Endothelial cell (in vitro differentiated cells): ENCODE data around the gene GRB7. TPM values are rescaled to one million over a fixed set of nuclear protein-coding genes. Genes with fewer than 3 reads are reported as not detected.

Source experiments
- DNase-seq: peaks from one replicate; pipeline ENCODE4 v3.0.0; 2021; ENCODE audit warnings: low spot score
- H3K27ac Mint-ChIP-seq: one replicate; pipeline ENCODE4 v1.8.0; 2021; ENCODE audit warnings: mixed read lengths, inconsistent platforms; ENCODE audit not compliant: unreplicated experiment
- H3K27me3 Mint-ChIP-seq: one replicate; pipeline ENCODE4 v1.8.0; 2021; ENCODE audit warnings: mild to moderate bottlenecking, moderate library complexity, mixed read lengths, inconsistent platforms; ENCODE audit not compliant: unreplicated experiment
- H3K36me3 Mint-ChIP-seq: one replicate; pipeline ENCODE4 v1.8.0; 2021; ENCODE audit warnings: mild to moderate bottlenecking, low read depth, mixed read lengths, inconsistent platforms; ENCODE audit not compliant: unreplicated experiment
- H3K4me1 Mint-ChIP-seq: one replicate; pipeline ENCODE4 v1.8.0; 2021; ENCODE audit warnings: mild to moderate bottlenecking, mixed read lengths, inconsistent platforms; ENCODE audit not compliant: unreplicated experiment
- H3K4me3 Mint-ChIP-seq: one replicate; pipeline ENCODE4 v1.8.0; 2021; ENCODE audit warnings: mild to moderate bottlenecking, mixed read lengths, inconsistent platforms; ENCODE audit not compliant: unreplicated experiment
- H3K9me3 Mint-ChIP-seq: one replicate; pipeline ENCODE4 v1.8.0; 2021; ENCODE audit warnings: mixed read lengths, inconsistent platforms; ENCODE audit not compliant: unreplicated experiment
- CTCF ChIP-seq: fragments of 200-600 bp; sonication (generic); IDR thresholded peaks from one replicate; pipeline ENCODE4 v1.5.0; 2021; ENCODE audit warnings: antibody characterized with exemption; ENCODE audit not compliant: unreplicated experiment
- total RNA-seq: library from RNA; stranded (reverse); fragmentation: NEBNext Ultra II Directional; extraction: Animal tissue kit (Norgen Biotek cat#: 25700); gene quantifications from one replicate; pipeline ENCODE4 v1.2.1, GENCODE V29; 2021; ENCODE audit not compliant: unreplicated experiment

Gene GRB7
- total RNA-seq, 1 donor from 2014 or later = 1.3 TPM

DNA sequence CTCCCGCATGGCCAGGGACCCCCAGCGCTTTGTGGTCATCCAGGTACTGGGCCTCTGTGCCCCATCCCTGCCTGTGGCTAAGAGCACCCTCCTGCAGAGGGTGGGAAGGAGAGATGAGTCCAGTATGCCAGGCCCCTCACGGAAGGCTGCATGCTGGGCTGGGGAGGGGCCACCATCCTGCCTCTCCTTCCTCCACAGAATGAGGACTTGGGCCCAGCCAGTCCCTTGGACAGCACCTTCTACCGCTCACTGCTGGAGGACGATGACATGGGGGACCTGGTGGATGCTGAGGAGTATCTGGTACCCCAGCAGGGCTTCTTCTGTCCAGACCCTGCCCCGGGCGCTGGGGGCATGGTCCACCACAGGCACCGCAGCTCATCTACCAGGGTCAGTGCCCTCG lies 11.1 kb upstream of the GRB7 start:
- no peak overlapping the region for H3K4me3 Mint-ChIP-seq
- no peaks in the 10 kb centered on the region for H3K9me3 Mint-ChIP-seq
- peaks cover 4% of the 10 kb centered on the region for H3K27me3 Mint-ChIP-seq
- no peaks in the 10 kb centered on the region for H3K4me1 Mint-ChIP-seq
- peaks cover 9% of the 10 kb centered on the region for H3K36me3 Mint-ChIP-seq
- TF ChIP-seq CTCF = no peak
- no peak for DNase-seq
- no peak overlapping the region for H3K27ac Mint-ChIP-seq

DNA sequence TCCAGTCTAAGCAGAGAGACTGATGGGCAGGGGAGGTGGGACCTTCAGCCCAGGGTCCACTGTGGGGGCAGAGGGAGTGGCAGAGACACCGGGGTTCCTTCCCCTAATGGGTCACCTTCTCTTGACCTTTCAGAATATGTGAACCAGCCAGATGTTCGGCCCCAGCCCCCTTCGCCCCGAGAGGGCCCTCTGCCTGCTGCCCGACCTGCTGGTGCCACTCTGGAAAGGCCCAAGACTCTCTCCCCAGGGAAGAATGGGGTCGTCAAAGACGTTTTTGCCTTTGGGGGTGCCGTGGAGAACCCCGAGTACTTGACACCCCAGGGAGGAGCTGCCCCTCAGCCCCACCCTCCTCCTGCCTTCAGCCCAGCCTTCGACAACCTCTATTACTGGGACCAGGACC lies 10.2 kb upstream of the GRB7 start:
- Mint-ChIP-seq H3K27me3 (peaks cover 6% of the 10 kb centered on the region), H3K4me3 (no peak overlapping the region), H3K9me3 (no peaks in the 10 kb centered on the region), H3K4me1 (no peaks in the 10 kb centered on the region), H3K36me3 (peaks cover 9% of the 10 kb centered on the region), H3K27ac (no peak overlapping the region)
- TF ChIP-seq CTCF = no peak
- no peak for DNase-seq

DNA sequence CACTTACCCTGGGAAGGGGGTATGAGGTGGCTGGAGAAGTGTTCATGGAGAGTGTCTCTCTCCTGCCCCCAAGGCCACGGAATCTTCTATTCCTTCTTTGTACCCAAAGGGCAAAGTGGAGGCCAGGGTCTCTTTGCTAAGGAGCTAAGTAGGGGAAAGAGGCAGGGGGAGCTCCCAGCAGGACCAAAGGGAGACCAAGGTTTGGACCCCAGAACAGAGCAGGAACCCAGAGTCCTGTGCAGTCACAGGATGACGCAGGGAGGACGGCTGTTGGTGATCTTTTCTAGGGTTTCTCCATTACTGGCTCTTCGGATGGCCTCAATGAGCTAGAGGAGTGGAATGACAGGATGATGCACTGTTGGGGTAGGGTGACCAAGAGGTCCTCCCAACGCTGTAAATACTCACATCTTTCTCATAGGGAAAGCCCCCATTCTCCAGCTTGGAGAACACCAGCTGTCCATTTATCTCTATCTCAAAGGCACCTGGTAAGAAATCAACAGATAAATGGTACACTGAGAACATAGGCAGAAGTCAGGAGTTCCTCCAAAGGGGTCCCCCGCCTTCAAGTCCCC lies 8.4 kb upstream of the GRB7 start:
- H3K9me3 Mint-ChIP-seq = no peaks in the 10 kb centered on the region
- no peak for DNase-seq
- no peaks in the 10 kb centered on the region for H3K4me1 Mint-ChIP-seq
- TF ChIP-seq CTCF = no peak
- H3K36me3 Mint-ChIP-seq = peaks cover 9% of the 10 kb centered on the region
- H3K27ac Mint-ChIP-seq = no peak overlapping the region
- H3K27me3 Mint-ChIP-seq = peaks cover 4% of the 10 kb centered on the region
- peak overlapping the region; percentile 88 for H3K4me3 Mint-ChIP-seq

GRCh38 chr17:39730095-39730921 lies 7.4 kb upstream of the GRB7 start, which contains the start of gene MIEN1:
MIEN1 (minus strand) TSS chr17:39730532; CDS start chr17:39730495, 37 bp downstream.
- Mint-ChIP-seq H3K4me1 (no peaks in the 10 kb centered on the region), H3K27me3 (peaks cover 6% of the 10 kb centered on the region), H3K27ac (peak within 1 kb of the TSS; percentile 36), H3K4me3 (peak within 1 kb of the TSS; percentile 88), H3K9me3 (no peaks in the 10 kb centered on the region), H3K36me3 (peaks cover 9% of the 10 kb centered on the region)
- peak; percentile 94 for TF ChIP-seq CTCF
- peak; percentile 98 for DNase-seq

DNA sequence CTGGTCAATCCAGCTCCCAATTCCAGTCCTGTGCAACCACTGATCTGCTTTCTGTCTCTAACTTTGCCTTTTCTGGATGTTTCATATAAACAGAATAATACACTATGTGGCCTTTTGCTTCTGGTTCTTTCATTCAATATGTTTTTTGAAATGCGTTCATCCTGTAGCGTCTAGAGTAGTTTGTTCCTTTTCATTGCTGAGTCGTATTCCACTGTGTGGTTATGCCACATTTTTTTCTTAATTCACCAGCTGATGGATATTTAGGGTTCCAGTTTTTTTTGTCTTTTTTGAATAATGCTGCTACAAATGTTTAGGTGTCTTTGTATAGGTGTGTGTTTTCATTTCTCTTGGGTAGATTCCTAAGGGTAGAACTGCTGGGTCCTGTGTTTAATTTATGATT lies 5.2 kb upstream of the GRB7 start:
- DNase-seq = no peak
- TF ChIP-seq CTCF = no peak
- H3K27me3 Mint-ChIP-seq = peaks cover 13% of the 10 kb centered on the region
- H3K9me3 Mint-ChIP-seq = no peaks in the 10 kb centered on the region
- peak overlapping the region; percentile 55 for H3K27ac Mint-ChIP-seq
- peak overlapping the region; percentile 44 for H3K4me3 Mint-ChIP-seq
- H3K4me1 Mint-ChIP-seq = no peaks in the 10 kb centered on the region
- H3K36me3 Mint-ChIP-seq = peaks cover 5% of the 10 kb centered on the region
